Glomerular visceral epithelial cell (primary cell): ENCODE data around the gene DUSP14.
"Not testable (repeated sequence)": the region's sequence is repeated elsewhere in the genome, so short reads cannot be mapped to it uniquely, and the experiment has no call there.

Experiments
- DNase-seq: peaks from one replicate; pipeline ENCODE4 v3.0.0-alpha.2; 2016; ENCODE audit errors: extremely low spot score

Gene DUSP14

DNA sequence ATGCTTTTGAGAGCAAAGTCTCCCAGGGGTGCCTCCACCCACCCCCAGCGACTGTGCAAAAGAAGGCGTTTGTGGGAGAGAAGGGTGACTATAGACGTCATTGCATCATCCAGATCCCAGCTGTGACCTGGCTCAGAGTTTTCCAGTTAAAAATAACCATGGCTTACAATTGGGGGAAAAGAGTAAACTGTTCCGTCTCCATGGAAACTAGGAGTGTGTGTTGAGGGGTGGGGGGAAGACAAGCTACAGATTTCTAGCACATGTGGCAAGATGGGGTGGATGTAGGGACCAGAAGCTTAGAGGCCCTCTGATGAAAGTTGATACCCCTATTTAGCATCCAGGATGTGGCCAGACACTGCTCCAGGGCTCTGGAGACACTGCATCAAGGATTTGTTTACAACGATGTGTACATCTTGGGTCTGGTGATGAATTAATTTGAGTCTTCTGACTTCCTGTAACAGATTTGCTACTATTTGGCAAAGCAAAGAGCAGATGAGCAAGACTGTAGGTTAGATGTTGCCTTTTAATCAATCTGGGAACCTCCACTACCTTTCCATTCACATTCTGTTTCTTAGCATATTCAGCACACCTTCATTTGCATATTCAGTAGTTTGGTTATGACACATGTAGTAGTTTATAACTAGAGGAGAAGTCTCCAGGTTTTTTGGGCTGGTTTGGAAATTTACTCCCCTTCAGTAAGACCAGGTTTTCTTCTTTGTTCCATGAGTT lies 6.2 kb upstream of the DUSP14 start:
- no peak for DNase-seq

DNA sequence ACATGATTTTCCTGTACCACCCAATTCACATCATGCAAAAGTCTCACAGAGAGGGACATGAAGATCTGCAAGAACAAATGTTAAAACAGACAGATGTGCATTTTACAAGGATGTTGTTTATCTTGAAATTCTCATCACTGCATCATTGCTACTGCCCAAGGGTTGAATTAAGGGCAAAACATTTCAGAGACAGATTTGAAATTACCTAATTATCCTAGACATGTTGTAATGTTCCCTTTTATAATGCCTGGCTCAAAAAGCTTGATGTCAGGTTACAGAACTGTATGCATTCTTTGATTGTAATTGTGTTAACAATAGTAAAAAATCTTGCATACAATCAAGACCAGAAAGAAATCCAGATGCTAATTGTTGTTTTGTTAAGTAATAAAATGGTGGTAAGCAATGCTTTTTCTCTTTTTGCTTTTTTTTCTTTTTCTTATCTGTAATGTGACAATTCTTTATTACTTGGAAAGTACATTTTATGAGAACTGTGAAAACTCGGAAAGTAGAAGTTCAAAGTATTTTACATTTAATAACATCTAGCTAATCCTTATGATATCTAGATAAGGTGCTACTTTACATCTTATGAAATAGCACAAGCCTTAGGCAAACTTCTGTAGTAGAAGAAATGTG lies 3.6 kb upstream of the DUSP14 start:
- DNase-seq: no peak

DNA sequence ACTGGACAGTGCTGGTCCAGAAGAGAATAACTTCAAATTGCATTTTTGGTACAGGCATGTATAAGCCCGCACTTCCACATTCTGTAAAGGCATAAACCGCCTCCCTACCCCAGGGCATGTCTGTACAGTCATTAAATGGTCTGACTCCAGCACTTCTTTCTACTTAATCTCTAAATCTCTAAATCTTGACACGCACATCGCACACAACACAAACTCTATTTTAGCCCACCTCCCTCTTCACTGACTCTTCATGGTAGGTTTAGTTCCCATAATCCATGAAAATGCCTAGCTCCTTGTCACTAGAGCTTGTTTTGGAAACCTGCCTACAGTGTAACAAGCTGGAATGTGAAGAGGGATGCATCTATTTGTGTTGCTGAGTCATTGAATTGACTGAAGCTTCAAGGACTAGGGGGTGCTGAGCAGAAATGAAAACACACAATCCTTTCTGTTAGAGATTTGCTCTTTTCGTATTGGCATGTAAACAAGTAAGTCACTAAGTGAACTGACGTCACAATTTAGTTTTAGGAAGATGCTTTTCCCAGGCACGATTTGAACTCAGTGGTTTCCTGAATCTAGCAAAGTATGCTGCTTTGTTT lies 1.6 kb upstream of the DUSP14 start:
- DNase-seq: peak; percentile 78

DNA sequence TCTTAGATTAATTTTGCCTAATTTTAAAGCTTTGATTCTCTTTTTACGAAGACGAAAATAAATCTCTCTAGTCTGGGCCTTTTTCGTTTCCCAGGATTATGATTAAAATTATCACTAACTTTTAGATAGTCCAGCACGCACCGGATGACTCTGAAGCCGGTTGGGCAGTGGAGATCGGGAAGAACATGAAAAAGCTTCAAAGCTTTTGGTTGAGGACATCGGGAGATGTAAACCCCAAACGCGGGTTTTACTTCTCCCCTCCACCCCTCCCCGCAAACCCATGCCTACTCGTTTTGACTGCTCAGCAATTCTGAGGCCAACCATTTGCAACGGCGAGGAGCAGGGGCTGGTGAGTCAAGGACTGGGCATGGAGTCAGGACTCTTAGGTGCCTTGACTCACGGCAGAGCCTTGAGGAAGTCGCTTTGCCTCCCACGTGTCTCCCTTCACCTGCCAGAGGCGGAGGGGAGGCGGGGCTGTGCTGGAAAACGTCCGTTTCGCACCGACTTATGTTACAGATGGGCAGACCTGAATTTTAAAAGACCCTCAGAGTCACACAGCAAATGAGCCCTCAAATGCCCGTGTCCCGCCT lies 989 bp upstream of the DUSP14 start:
- DNase-seq: peak; percentile 92

DNA sequence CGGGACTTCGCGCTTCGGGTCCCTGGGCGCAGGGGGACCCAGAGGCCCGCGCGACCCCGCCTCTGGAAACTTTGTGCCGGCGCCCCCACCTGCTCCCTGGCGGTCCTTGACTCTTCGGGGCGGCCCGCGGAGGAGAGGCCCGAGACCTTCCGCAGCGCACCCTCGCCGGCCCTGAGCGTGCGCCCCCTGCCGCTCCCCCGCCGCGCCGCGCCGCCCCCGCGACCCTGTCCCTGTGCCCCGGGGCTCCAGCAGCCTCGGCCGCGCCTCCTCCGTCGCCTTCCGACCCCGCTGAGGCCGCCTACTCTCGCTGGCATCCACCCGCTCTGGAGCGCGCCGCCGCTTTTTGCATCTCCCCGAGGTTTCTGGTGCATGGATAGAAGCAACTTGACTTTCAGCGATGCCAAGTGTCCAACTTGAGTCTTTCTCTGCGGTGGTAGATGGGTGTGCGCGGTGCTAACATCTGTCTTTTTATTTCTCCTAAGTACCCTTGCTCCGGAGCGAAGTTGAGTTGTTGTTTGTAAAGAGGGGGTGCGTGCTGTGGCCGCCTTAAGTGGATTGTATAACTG lies 414 bp downstream of the DUSP14 start:
- peak; percentile 68 for DNase-seq

DNA sequence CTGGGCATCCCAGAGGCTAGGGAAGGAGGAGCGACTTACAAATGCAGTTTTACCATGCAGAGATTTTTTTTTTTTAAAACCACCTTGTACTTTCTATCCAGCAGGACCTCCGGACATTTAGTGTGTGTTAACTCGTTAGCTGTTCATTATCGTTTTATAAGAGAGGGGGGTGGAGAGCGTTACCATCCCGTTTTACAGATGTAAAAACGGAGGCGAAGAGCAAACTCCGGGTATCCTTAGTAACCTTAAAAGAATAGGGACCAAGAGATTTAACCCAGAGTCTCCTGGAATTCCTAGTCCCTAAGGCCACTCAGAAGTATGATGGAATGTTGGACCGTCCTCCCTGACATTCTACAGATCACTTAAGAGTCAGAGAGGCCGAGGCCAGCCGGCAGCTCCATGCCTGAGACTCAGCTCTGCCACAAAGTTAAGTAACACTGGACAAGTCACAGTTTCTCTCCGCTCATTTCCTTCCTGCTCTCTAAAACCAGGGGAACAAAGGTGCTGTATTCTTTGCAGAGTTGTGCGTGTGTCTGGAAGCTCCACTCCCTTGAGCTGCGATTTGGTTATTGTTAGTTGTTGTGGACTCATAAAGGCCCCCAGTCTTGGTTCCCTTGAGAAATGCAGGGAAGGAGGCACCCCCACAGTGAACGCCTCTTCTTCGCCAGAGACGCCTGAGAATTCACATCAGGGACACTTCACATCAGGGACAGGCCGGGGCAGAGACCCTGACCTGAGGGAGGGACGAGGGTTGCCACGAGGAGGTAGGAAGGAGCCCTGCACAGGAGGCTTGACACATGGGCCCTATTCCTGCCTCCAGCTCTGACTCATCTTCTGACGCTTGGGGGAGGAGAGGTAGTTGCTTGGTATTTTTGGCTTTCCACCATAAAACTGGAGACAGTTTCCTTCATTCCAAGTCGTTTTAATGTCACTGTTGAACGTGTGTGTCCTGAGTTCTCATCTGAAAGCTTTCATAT lies 1.2 kb downstream of the DUSP14 start:
- peak; percentile 77 for DNase-seq

DNA sequence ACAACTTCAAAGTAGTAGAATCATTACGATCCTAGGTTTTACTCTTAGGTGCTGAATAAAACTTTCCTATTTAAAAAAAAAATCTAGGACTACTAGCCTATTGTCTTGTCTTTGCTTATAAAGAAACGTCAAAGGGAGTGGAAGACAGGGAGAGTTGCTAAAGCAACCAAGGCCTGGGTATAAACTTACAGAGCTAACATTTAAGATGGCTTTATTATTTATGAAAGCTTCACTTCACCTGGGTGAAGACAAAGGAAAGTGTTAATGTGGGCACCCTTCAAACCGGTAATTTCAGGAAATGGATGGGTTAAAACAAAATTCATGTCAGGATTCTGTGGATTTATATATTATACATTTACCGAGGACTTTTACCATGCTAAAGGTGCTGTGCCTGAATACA lies 2.5 kb downstream of the DUSP14 start:
- DNase-seq: no peak

DNA sequence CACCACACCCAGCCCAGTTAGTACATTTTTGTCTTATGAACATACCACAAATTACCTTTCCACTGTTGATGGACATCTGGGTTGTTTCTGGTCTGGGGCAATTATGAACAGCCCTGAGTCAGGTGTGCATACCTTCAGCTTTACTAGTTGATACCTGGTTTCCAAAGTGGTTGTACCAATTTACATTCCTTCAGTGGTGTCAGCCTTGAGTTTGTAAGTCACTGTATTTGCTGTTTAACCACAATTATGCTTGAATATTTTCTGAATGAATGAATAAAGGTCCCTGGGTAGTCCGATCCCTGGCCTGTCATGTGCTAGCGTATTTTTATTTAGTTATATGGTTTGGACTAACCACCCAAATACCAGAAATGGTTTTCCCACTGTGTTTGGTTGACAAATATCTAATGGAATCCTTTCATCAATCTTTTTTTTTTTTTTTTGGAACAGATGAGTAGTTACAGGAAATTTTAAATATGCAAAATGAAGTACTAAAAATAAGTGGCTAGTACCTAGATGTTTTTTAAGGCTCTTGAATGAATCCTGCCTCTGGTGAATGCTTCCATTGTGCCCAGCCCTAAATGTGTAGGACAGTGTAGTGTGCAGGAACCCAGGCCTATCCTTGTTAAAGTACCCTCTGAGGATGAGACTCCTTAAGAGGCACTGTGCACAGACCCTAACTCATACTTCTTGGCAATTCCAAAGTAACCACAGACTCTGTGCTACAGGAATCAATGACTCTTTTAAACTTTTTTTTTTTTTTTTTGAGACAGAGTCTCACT lies 3.7 kb downstream of the DUSP14 start:
- DNase-seq: peak; percentile 80

DNA sequence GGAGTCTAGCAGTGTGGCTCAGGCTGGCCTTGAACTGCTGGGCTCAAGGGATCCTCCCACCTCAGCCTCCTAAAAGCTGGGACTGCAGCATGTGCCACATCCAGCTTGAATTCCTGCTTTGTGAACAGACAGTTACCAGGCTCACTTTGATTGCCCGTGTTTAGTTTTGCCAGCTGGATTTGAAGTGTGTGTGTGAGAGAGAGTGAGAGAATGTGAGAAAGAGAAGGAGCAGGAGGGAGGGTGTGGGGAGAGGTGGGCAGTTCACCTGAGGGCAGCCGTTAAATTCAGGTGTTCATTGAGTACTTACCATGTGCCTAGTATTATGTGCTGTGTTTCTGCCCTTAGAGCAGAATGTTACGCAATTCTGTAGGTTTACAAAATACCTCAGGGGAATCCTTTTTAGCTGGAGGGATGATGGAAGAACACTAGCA lies 4.7 kb downstream of the DUSP14 start:
- no peak for DNase-seq

DNA sequence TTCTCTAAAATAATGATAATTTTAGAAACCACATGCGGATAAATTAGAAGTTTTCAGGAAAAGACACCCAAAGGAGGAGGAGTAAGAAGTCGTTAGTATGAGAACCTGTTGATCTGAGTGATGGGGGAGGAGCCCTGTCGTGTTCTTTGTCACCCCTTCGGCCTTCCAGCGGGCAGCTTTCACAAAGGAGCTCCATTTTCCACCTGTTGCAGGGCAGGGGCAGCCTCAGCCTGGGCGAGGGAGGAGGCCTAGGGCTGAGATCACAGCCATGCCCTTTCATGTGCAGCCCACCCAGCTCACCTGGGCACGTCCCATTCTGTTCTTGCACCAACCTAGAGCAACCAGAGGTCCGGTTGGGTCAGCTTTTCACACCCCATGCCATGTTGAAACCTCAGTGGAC lies 5.3 kb downstream of the DUSP14 start:
- DNase-seq: no peak

DNA sequence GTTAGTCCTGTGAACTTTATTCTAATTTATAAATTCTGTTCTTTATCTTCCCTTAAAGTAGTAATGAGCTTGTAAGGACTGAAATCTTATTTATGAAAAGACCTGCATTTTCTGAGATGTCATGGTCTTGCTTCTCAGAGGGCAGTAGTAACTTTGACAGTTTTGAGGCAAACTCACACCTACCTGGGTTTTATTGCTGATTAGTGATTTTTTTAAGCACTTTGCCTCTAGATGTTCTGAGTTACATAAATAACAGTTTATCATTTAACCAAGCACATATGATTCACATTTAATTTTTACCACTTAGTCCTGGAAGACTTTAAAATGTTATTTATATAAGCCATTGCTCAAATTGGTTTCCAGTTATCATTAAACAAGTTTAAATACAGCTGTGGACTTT lies 10.7 kb downstream of the DUSP14 start:
- DNase-seq: no peak

DNA sequence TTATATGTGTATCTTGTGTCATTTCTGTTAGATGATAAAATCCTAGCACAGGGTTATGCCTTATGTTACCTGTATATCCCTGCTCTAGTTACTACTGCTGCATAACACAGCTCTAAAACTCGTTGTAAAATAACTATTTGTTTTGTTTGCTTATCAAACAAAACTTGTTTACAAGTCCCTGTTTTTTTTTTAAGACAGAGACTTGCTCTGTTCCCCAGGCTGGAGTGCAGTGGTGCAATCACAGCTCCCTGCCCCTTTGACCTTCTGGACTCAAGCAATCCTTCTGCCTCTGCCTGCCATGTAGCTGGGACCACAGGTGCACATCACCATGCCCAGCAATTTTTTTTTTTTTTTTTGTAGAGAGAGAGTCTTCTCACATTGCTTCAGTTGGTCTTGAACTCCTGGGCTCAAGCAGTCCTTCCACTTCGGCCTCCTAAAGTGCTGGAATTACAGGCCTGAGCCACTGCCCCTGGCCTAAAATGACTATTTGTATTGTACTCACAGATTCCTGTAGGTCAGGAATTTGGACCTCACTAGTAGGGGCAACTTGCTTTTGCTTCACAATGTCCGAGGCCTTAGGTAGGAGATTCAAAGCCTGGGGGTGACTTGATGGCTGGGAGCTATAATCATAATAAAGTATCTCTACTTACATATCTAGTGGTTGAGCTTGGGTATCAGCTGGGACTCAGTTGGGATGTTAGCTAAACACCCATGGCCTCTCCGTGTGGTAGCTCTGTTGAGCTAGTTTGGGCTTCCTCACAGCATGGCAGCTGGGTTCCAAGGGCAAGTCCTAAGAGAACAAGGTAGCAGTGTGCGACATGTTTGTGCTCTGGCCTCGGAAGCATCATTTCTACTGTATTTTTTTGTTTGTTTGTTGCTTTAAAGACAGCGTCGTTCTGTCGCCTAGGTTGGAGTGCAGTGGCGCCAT lies 12.6 kb downstream of the DUSP14 start:
- DNase-seq: no peak

DNA sequence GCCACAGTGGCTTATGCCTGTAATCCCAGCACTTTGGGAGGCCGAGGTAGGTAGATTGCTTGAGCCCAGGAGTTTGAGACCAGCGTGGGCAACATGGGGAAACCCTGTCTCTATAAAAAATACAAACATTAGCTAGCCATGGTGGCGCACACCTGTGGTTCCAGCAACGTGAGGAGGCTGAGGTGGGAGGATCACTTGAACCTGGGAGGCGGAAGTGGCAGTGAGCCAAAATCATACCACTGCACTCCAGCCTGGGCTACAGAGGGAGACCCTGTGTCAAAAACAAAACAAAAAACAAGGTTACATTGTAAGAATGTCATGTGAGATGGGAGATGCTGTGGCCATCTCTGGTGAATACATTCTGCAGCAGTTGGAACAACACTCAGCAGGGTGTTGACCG lies 13.5 kb downstream of the DUSP14 start:
- DNase-seq: no peak

DNA sequence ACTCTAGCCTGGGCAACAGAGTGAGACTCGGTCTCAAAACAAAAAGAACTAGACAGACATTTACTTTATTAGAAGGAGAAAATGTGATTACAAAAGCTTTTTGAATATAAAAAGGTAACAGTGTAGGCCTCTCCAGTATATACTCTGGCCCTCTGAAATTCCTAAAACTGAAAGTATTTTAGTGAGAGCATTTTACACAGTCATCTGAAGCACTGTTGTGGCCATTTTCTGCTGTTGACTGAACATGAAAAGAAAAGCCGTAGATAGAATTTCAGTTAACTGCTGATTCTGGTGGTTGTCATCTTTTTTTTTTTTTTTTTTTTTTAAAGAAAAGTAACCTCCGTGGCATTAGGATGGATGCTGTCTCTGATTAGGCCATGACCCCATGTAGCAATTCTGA lies 15.6 kb downstream of the DUSP14 start:
- DNase-seq: no peak

DNA sequence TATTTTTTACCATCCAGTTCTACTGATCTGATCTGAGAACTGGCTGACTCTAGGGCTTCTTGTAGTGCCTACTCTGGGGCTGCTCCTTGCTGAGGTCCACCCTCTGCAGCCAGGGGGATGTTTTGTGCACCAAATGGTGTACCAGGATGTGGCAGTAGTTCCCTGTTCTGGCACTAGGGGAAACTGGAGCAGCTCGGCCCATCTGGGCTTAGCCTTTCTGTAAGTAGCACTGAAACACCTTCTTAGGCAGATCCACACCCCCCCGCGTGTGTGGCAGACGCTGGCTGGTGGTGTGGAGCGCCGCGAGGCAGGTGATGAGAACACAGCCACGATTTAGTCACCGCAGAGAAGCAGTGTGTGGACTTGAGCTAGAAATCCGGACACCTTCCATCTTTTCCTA lies 17.0 kb downstream of the DUSP14 start:
- DNase-seq: peak; percentile 42

DNA sequence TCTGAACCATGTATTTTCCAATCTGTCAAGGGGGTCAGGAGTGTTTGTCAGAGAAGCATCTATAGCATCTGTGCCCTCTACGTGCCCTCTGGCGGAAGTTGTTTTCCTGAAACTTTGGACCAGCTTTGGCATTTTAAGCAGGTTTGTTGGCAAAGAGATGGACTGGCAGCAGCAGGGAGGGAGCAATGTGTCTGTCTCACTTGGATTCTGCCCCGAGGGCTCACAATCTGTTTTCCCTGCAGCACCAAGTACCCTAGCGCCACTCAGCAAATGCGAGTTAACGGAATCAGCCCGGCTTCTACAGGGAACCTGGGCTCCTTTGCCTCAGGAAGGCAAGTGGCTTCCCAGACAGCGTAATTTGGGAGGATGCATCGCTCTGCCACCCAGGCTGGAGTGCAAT lies 17.4 kb downstream of the DUSP14 start:
- DNase-seq: no peak

DNA sequence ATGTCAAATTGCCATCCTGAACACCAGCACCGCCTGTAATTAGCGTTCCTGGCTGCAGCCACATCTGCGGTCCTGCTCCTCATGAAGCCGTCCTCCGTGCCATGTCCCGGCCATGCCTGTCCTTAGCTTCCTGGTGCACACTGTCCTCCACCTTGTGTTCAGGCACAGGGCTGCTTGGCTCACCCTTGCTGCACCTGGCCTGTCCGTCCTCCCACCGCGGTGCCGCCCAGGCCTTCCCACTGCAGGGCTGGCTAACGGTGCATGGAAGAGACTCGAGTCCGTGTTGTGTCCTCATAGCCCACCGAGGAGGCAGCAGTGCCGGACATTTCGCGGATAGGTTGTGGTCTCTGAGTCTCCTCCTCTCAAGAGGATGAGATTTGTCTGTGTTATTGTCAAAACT lies 20.4 kb downstream of the DUSP14 start:
- no peak for DNase-seq

DNA sequence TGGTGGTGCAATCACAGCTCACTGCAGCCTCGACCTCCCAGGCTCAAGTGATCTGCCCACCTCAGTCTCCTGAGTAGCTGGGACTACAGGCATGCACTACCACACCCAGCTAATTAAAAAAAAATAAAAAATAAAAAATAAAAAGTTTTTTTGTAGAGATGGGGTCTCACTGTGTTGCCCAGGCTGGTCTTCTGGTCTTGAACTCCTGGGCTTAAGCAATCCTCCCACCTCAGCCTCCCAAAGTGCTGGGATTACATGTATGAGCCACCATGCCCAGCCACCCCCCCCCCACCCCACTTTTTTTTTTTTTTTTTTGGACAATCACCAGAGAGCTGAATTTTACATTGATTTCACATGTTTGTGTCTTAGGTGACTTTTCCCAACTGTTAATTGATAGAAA lies 22.0 kb downstream of the DUSP14 start:
- not testable (repeated sequence) for DNase-seq

DNA sequence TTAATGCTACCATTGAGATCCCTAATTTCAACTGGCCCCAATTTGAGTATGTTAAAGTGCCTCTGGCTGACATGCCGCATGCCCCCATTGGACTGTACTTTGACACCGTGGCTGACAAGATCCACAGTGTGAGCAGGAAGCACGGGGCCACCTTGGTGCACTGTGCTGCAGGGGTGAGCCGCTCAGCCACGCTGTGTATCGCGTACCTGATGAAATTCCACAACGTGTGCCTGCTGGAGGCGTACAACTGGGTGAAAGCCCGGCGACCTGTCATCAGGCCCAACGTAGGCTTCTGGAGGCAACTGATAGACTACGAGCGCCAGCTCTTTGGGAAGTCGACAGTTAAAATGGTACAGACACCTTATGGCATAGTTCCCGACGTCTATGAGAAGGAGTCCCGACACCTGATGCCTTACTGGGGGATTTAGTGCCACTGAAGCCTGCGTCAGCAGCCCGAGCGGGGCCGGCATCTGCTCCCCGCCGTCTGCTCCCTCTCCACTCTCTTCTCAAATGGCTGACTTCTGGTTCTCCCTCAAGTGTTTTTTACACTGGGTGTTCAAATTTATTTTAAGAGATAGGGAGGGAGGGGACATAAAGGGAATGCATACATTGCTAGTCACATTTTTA lies 22.9 kb downstream of the DUSP14 start:
- no peak for DNase-seq
